DMS 273 (cell line): Measurements from ENCODE around the gene EPS8L2.
"Not testable (repeated sequence)": the region's sequence is repeated elsewhere in the genome, so short reads cannot be mapped to it uniquely, and the experiment has no call there.

Experiments used
- DNase-seq: peaks from one replicate; lab custom pipeline; 2025; ENCODE audit not compliant: unreplicated experiment; lab: John Stamatoyannopoulos, UW

EPS8L2 gene

DNA sequence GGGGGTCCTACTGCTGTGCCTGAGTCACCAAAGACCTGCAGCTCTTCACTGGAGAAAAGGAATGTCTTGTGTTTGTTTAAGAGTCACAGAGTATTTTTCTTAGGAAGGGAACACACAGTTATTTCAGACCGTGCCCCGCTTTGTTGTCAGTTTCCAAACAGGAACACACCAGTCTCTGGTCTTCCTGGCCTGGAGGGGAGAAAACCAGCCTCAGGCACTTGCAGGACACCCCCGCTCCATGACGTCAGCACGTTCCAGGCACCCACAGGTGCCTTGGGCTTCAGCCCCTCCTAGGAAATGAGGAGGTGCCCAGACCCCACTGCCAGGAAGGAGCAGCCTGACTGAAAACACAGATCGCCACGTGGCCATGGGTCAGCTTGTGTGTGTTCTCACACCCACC lies 16.4 kb upstream of the EPS8L2 start:
- no peak for DNase-seq

- not testable (repeated sequence) for DNase-seq
These were observed 15.8 kb upstream of the EPS8L2 start for GRCh38 chr11:690244-690643.

GRCh38 chr11:690738-691633 lies 15.0 kb upstream of the EPS8L2 start:
- no peak for DNase-seq

- no peak for DNase-seq
These were observed 14.1 kb upstream of the EPS8L2 start for GRCh38 chr11:691710-692590.

DNA sequence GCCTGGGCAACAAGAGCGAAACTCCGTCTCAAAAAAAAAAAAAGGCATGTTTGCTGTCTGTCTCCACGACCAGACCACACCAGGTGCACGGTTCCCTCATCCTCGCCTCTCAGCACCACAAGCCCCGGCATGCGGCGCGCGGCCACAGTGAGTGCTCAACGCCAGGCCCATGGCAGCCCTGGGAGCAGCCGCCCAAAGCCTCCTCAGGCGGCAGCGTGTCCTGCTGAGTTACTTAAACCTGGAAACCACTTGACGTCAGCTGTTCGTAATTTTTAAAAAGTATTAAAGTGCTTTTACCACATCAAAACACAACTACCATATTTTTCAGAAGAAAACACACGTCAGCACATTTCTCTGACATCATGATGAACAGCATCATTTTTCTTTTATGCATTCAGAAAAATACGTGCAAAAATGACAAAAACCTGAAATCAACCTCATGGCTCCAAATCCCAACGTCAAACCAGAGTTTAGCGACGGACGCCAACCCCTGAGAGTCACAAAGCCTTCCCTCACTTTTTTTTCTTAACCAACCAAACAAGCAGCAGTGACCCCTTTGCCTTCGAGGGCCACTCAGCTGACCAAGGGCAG lies 13.1 kb upstream of the EPS8L2 start:
- DNase-seq = no peak

GRCh38 chr11:693415-693831 lies 12.6 kb upstream of the EPS8L2 start:
- DNase-seq = peak; percentile 40

- DNase-seq = no peak
These were observed 12.0 kb upstream of the EPS8L2 start for GRCh38 chr11:693887-694562.

GRCh38 chr11:694563-695287 lies 11.3 kb upstream of the EPS8L2 start, which contains the start of gene DEAF1:
DEAF1 (minus strand) TSS chr11:695222; CDS start chr11:695047, 175 bp downstream.
- peak; percentile 97 for DNase-seq

DNA sequence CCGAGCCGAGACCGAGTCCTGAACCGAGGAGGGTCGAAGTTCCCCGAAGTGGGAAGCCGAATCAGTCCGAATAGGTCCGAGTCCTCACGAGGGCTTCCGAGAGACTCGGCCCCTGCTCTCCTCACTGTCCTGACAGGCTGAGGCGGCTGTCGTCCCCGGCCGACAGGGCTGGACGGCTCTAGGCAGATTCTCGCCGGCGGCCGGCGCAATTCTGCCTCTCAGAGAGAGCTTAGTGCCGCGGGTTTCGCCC lies 10.8 kb upstream of the EPS8L2 start:
- no peak for DNase-seq

DNA sequence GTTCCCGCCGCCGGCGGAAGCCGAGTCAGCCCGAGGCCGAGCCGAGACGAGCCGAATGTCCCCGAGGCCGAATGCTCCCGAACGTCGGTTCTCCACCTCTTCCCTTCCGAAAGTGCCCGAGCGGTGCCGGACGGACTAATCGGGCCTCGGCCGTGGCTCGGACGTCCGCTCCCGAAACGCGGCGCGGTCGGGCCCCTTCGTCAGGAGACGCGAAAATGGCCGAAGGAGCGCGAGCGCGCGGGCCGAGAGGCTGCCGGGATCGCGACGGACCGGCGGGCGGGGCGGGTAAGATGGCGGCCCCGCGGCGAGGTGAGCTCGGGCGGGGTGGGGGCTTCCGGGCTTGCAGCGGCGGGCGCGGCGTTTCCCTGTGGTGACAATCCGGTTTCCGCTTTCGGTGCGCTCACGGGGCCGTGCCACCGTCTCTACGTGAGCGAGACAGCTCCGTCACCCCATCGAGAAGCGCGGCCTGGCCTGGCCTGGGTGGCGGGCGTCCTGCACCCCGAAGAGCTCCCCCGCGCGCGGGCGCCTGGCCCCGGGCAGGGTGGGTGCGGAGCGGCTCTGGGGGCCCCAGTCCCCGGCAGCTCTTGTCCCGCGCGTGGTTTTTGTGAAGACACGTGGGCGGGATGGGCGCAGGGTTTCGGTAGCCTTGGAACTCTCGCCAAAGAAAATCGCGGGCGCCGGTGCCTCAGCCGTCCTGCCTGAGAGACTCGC lies 10.3 kb upstream of the EPS8L2 start, which contains the start of gene TMEM80:
Gene TMEM80, plus strand, starts transcription at position 279 of the 711 bp plus-strand sequence. Its CDS starts 12 bp downstream, at position 291.
- DNase-seq = peak; percentile 98

DNA sequence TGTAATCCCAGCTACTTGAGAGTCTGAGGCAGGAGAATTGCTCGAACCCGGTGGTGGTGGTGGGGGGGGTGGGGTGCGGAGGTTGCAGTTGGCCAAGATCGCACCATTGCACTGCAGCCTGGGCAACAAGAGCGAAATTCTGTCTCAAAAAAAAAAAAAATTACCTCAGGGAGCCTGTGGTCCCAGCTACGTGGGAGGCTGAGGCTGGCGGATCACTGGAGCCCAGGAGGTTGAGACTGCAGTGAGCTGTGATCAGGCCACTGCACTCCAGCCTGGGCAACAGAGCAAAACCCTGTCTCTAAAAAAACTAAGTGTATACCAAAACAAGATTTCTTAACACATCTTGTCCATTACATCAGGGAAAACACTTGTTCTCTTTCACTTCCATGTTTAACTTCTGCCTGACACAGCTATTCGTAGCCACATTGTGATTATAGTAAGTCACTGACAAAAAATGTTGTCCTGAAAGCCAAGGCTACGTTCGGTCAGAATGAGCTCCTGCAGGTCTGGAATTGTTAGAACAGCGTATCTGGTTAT lies 9.0 kb upstream of the EPS8L2 start:
- no peak for DNase-seq

GRCh38 chr11:697811-698311 lies 8.2 kb upstream of the EPS8L2 start:
- DNase-seq = no peak

DNA sequence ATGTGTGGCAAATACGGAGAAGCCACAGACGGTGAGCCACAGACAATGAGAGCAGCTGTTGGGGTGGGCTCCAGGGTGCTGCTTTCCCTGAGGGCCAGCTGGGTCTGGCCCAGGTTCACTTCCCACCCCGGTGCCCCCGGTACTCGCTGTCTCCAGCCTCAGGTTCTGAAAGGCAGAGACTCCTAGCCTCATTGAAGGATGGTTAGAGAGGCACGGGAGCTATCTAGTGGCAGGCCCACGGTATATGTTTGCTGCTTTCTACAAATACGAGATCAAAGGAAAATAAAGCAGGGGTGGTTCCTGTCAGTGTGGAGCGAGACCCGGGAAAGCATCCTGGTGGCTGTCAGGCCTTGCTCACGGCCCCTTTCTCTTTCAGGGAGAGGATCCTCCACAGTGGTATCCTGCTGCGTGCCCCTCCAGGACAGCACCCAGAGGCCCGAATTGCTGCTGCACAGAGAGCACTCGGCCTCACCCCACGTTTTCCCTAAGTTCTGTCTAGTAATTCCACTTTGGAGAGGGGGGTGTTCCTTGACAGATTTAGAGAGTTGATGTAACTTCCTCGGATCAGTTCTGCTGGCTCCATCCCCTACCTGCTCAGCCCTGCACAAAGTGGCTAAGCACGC lies 7.4 kb upstream of the EPS8L2 start:
- no peak for DNase-seq

DNA sequence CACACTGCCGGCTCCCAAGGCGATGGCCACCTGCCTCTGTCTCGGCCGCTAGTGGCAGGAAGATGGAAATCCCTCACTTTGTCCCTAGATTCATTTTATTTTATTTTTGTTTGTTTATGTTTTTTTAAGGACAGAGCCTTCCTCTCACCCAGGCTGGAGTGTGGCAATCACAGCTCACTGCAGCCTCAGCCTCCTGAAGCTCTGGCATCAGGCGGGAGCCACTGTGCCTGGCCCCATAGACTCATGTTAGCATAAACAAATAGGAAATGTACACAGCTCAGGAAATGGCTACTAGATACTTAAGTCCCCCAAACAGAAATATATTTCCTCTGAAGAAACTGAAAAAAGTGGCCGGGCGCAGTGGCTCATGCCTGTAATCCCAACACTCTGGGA lies 6.9 kb upstream of the EPS8L2 start:
- DNase-seq = no peak

DNA sequence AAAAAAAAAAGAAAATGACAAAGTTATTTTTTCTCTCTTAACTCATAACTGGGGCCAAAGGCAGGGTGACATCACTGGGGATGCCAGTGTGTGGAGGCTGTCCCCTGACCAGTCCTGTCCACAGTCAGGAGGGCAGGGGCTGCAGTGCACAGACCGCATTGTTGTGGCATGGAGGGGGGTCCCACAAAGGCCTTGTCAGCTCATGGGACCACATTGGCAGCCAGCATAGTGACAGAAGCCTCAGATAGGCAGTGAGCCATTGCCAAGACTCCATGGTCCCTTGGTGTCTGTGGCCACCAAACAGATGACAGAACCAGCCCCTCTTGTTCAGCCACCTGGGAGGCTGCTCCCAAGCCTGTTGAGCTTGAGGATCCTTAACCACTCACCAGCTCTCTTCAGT lies 6.3 kb upstream of the EPS8L2 start:
- DNase-seq = no peak

DNA sequence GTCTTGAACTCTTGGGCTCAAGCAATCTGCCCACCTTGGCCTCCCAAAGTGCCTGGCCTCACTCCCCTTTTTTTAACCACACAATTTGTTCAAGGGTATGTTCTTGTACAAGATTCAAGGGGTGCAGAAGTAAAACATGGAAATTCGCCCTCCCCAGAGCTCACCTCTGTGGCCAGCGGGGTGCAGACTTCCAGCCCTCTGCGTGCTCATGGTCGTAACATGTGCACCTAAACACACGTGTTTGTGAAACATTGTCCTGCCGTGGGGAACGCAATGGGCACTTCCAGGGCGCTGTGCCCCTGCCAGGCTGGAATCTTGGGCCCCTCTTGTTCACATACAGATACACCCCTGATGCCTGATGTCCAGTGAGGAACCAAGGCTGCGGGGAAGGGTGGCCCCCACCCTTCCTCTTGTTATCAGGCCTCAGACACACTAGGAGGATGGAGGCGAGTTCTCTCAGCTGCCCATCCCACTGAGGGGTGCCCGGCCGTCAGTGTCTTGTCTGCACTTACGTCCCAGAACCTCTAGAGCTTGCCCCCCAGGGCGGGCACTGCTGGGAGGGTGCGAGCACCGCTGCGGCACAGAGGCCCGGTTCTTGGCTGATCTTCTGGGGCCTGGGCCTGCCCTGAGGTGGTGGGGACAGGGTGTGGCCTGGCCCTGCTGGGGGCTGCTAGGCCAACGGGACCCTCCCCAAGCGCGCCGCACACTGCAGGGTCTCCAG lies 4.1 kb upstream of the EPS8L2 start:
- no peak for DNase-seq

DNA sequence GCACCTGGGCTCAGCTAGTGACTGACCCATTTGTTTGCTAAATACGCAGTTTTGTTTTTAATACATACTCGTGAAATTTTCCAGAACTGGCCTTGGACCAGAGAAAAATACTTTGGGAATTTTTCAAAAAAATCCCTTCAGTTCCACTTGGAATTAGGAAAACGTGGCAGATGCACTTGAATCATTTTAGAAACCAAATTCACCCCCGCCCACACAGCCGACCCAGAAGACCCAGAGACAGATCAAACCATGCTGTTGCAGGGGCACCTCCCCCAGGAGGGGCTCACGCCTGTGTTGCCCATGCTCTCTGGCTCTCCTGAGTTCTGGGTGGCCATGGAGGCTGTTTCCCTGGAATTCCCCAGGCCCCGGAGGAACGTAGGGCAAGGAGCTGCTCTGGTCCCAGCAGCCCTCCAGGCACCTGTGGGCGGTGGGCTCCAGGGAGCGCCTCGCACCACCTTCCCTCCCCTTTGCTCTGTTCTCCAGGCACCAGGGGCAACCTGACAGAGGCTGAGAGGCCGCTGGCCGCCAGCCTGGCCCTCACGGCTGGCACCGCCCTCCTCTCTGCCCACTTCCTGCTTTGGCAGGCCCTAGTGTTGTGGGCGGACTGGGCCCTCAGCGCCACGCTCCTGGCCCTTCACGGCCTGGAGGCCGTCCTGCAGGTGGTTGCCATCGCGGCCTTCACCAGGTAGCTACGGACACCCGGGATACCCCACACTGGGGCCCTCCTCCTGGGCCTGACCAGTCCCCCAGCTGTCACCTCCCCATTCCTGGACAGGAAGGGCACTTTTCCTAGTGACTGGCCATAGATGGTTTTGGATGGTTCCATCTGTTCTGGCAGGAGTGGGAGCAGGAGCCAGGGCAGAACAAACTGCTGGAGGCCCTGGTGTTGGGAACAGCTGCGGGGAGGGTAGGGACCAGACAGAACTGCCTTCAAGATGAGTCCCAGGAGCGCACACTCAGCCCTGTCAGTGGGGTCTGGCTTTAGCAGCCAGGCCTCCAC lies 3.3 kb upstream of the EPS8L2 start:
- peak; percentile 25 for DNase-seq
